PC-9 (cell line): ENCODE measurements around the gene SLC35A5. TPM values are rescaled to one million over a fixed set of nuclear protein-coding genes. Genes with fewer than 3 reads are reported as not detected.
A peak's percentile ranks its signal among the peaks of the same experiment; 100 is the strongest.

ENCODE experiments used
- BruUV-seq: library from RNA; stranded (reverse); fragments of 400-500 nt; replicated peaks from 2 replicates; lab custom pipeline; 2021; lab: Mats Ljungman, UMichigan
- CTCF ChIA-PET: fragments of 300-600 bp; sonication (Branson Sonifier 250); formaldehyde crosslinking; loops from one replicate; lab custom pipeline; 2022; ENCODE audit warnings: antibody characterized with exemption; lab: Charles Lee
- POLR2A ChIA-PET: fragments of 300-600 bp; sonication (Branson Sonifier 250); formaldehyde crosslinking; loops from one replicate; lab custom pipeline; 2022; ENCODE audit warnings: antibody characterized with exemption; ENCODE audit not compliant: unreplicated experiment; lab: Charles Lee
- DNase-seq, 2 experiments: peaks; one replicate each; pipeline versions ENCODE4 v3.0.0 to v3.0.0-alpha.2; 2015 to 2022; ENCODE audit warnings: mixed read lengths in 1 of 2
- H2AFZ ChIP-seq: fragments of 200-600 bp; sonication (generic); 2 replicates; pipeline ENCODE4 v1.8.1; 2017; ENCODE audit warnings: antibody characterized with exemption
- H3F3A ChIP-seq: fragments of 200-600 bp; sonication (generic); 2 replicates; pipeline ENCODE4 v1.8.1; 2017; ENCODE audit warnings: antibody characterized with exemption, mild to moderate bottlenecking, low read depth; ENCODE audit not compliant: insufficient read depth
- H3K27ac ChIP-seq: fragments of 200-600 bp; sonication (generic); 2 replicates; pipeline ENCODE4 v1.6.1; 2016; ENCODE audit warnings: mixed run types
- H3K27me3 ChIP-seq: fragments of 200-600 bp; sonication (generic); 2 replicates; pipeline ENCODE4 v1.6.1; 2016; ENCODE audit warnings: low read depth, mixed run types; ENCODE audit not compliant: insufficient read depth
- H3K36me3 ChIP-seq: fragments of 200-600 bp; sonication (generic); 2 replicates; pipeline ENCODE4 v1.6.1; 2016; ENCODE audit warnings: low read depth, mixed run types
- H3K4me1 ChIP-seq: fragments of 200-600 bp; sonication (generic); replicated peaks from 2 replicates; pipeline ENCODE4 v1.6.1; 2016; ENCODE audit warnings: mixed run types; ENCODE audit not compliant: insufficient read depth
- H3K4me2 ChIP-seq: fragments of 200-600 bp; sonication (generic); 2 replicates; pipeline ENCODE4 v1.6.1; 2017; ENCODE audit warnings: mixed run types
- H3K4me3 ChIP-seq: fragments of 200-600 bp; sonication (generic); 2 replicates; pipeline ENCODE4 v1.6.1; 2016; ENCODE audit warnings: mixed run types
- H3K79me2 ChIP-seq: fragments of 200-600 bp; sonication (generic); 2 replicates; pipeline ENCODE4 v1.6.1; 2017; ENCODE audit warnings: low read depth, mixed run types
- H3K9me2 ChIP-seq: fragments of 200-600 bp; sonication (generic); 2 replicates; pipeline ENCODE4 v1.8.1; 2017; ENCODE audit warnings: mild to moderate bottlenecking; ENCODE audit not compliant: insufficient read depth
- H3K9me3 ChIP-seq: fragments of 200-600 bp; sonication (generic); 2 replicates; pipeline ENCODE4 v1.8.1; 2016; ENCODE audit warnings: low read depth; ENCODE audit not compliant: insufficient read depth
- H4K20me1 ChIP-seq: fragments of 200-600 bp; sonication (generic); 2 replicates; pipeline ENCODE4 v1.8.1; 2017; ENCODE audit not compliant: insufficient read depth
- EZH2 ChIP-seq: fragments of 200-600 bp; sonication (generic); IDR thresholded peaks from 2 replicates; pipeline ENCODE4 v1.8.0; 2017; ENCODE audit warnings: antibody characterized with exemption, low read depth
- intact Hi-C: fragments of 100-400 bp; cut with micrococcal nuclease; formaldehyde crosslinking; loops from one replicate; pipeline ENCODE4 v1.10.0; 2022; ENCODE audit not compliant: unreplicated experiment
- total RNA-seq: library from RNA; stranded (reverse); gene quantifications from 2 replicates; pipeline ENCODE4 v1.2.3, GENCODE V29; 2021
- TF ChIP-seq, protein P1 (sequence below): fragments of 200-600 bp; sonication (generic); conservative IDR thresholded peaks from 2 replicates; pipeline ENCODE4 v1.6.1; 2017; ENCODE audit warnings: mixed run types, antibody characterized with exemption, mild to moderate bottlenecking, moderate library complexity

Gene SLC35A5
- total RNA-seq, 1 experiment from 2014 or later: 35.7 TPM

- no TSS peak for BruUV-seq
- H3K79me2 ChIP-seq: 0 out of 2 replicates have a peak, but pooled peaks cover 6% of the 10 kb centered on the region
- no peaks in the 10 kb centered on the region for H4K20me1 ChIP-seq
- H3K9me2 ChIP-seq: no peaks in the 10 kb centered on the region
- no peaks in the 10 kb centered on the region for H3K27me3 ChIP-seq
- 0 out of 2 replicates have a peak overlapping the region, but pooled peaks have one; percentile 12 for H3K4me2 ChIP-seq
- TF ChIP-seq EZH2: no peak
- TF ChIP-seq, protein P1, sequence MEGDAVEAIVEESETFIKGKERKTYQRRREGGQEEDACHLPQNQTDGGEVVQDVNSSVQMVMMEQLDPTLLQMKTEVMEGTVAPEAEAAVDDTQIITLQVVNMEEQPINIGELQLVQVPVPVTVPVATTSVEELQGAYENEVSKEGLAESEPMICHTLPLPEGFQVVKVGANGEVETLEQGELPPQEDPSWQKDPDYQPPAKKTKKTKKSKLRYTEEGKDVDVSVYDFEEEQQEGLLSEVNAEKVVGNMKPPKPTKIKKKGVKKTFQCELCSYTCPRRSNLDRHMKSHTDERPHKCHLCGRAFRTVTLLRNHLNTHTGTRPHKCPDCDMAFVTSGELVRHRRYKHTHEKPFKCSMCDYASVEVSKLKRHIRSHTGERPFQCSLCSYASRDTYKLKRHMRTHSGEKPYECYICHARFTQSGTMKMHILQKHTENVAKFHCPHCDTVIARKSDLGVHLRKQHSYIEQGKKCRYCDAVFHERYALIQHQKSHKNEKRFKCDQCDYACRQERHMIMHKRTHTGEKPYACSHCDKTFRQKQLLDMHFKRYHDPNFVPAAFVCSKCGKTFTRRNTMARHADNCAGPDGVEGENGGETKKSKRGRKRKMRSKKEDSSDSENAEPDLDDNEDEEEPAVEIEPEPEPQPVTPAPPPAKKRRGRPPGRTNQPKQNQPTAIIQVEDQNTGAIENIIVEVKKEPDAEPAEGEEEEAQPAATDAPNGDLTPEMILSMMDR: no peak
- H3K4me3 ChIP-seq: no peak overlapping the region
- H3K9me3 ChIP-seq: no peaks in the 10 kb centered on the region
- no peak overlapping the region for H3K27ac ChIP-seq
- POLR2A ChIA-PET: interaction anchor here (0.5 to 0.6 kb wide), 2 partner anchors 71 to 144 kb away, joined by 6 to 8 read pairs; no protein-coding TSS in a partner anchor
- intact Hi-C loops: no loop called here
- H3K36me3 ChIP-seq: no peaks in the 10 kb centered on the region
- peaks cover 16% of the 10 kb centered on the region for H3K4me1 ChIP-seq
- H3F3A ChIP-seq: peaks cover 5% of the 10 kb centered on the region; the same call in 1 of the 2 replicates
- no peak overlapping the region for H2AFZ ChIP-seq
- DNase-seq: no peak
- CTCF ChIA-PET: interaction anchor here (0.6 kb wide), 1 partner anchor 12 kb away, joined by 5 read pairs; no protein-coding TSS in a partner anchor
Measured at GRCh38 chr3:112634786-112635541, 73.1 kb downstream of the SLC35A5 start.

Other genes with a start within 250 kb of the SLC35A5 start
- 1.9 and 4.0 TPM in 2 replicates for gene CD200, start 228.9 kb upstream of the SLC35A5 start, total RNA-seq
- not detected in 2 replicates for gene BTLA, start 62.6 kb upstream of the SLC35A5 start, total RNA-seq
- gene ATG3, start 83 bp upstream of the SLC35A5 start, total RNA-seq: 66.8 and 68.9 TPM in 2 replicates
- gene CCDC80, start 79.1 kb downstream of the SLC35A5 start, total RNA-seq: 142 and 162 TPM in 2 replicates